K562 (cell line): ENCODE results near the gene PHF1. TPM values are rescaled to one million over a fixed set of nuclear protein-coding genes. Genes with fewer than 3 reads are reported as not detected.

Source experiments
- ATAC-seq: fragments of 200-7000 bp; cut with Tn5 transposase; 3 replicates; pipeline ENCODE4 v1.9.1; 2020; ENCODE audit warnings: moderate library complexity
- BruUV-seq: library from RNA; stranded (reverse); fragments of 400-500 nt; replicated peaks from 2 replicates; lab custom pipeline; 2021; lab: Mats Ljungman, UMichigan
- CTCF ChIA-PET: fragments of 300-600 bp; formaldehyde crosslinking; extraction: SDS; loops from one replicate; lab custom pipeline; 2021; ENCODE audit warnings: low intra/inter-chr PET ratio; lab: Yijun Ruan, JAX
- POLR2A ChIA-PET: fragments of 300-600, 350-650 bp; sonication (Branson Sonifier 250); formaldehyde crosslinking; extraction: SDS; loops from one replicate; lab custom pipeline; 2021; ENCODE audit warnings: antibody characterized with exemption, inconsistent platforms; lab: Yijun Ruan, JAX
- DNase-seq, 4 experiments: peaks; one replicate each; pipeline versions ENCODE4 v3.0.0 to v3.0.0-alpha.2; 2011 to 2018; ENCODE audit warnings: low spot score in 3 of 4, mixed read lengths in 3 of 4; ENCODE audit errors: extremely low read depth in 1 of 4
- FAIRE-seq: peaks from 2 replicates; lab custom pipeline; 2011; peaks lifted over from hg19 to GRCh38; lab: Jason Lieb, UNC
- H2AFZ ChIP-seq: 2 replicates; pipeline ENCODE4 v1.6.0; 2011; ENCODE audit warnings: low read depth, low read length, control low read depth, inconsistent platforms
- H3K27ac ChIP-seq: fragments of 200-600 bp; 3 replicates; pipeline ENCODE4 v1.8.0; 2011; ENCODE audit warnings: low read depth, mild to moderate bottlenecking, control low read depth, inconsistent platforms, low read length, moderate library complexity, mixed read lengths; ENCODE audit errors: extremely low read depth
- H3K27me3 ChIP-seq, 2 experiments: fragments of 300-600 bp in 1 of 2; 2 replicates in 1 of 2; 3 replicates in 1 of 2; pipeline versions ENCODE4 v1.6.0 to v1.8.0; 2011; ENCODE audit warnings: inconsistent platforms in 2 of 2, low read length in 2 of 2, mild to moderate bottlenecking in 1 of 2, mixed read lengths in 1 of 2, moderate library complexity in 1 of 2; ENCODE audit not compliant: control insufficient read depth in 2 of 2, insufficient read depth in 2 of 2
- H3K36me3 ChIP-seq: fragments of 300-600 bp; 3 replicates; pipeline ENCODE4 v1.8.0; 2011; ENCODE audit warnings: mild to moderate bottlenecking, low read length, inconsistent platforms; ENCODE audit not compliant: control insufficient read depth, insufficient read depth
- H3K4me1 ChIP-seq, 2 experiments: fragments of 200-600 bp in 1 of 2; replicated peaks in 1 of 2; 2 replicates in 1 of 2; 3 replicates in 1 of 2; pipeline versions ENCODE4 v1.5.1 to v1.8.0; 2011; ENCODE audit warnings: inconsistent platforms in 2 of 2, low read length in 2 of 2, mild to moderate bottlenecking in 1 of 2, mixed read lengths in 1 of 2, moderate library complexity in 1 of 2; ENCODE audit not compliant: control insufficient read depth in 2 of 2, insufficient read depth in 2 of 2
- H3K4me2 ChIP-seq: 2 replicates; pipeline ENCODE4 v1.6.1; 2011; ENCODE audit warnings: low read length, control low read depth, inconsistent platforms, mixed read lengths; ENCODE audit not compliant: insufficient read depth
- H3K4me3 ChIP-seq: fragments of 200-600 bp; sonication (generic), shearing (Covaris generic); 2 replicates; pipeline ENCODE4 v1.5.1; 2016; ENCODE audit warnings: control low read depth, inconsistent platforms
- H3K79me2 ChIP-seq: fragments of 200-600 bp; 3 replicates; pipeline ENCODE4 v1.8.0; 2011; ENCODE audit warnings: low read length, inconsistent platforms; ENCODE audit not compliant: control insufficient read depth, insufficient read depth
- H3K9ac ChIP-seq, 2 experiments: 2 replicates each; pipeline versions ENCODE4 v1.6.0 to v1.6.1; 2011; ENCODE audit warnings: low read depth in 2 of 2, low read length in 2 of 2, control low read depth in 1 of 2, inconsistent platforms in 1 of 2, mild to moderate bottlenecking in 1 of 2, mixed read lengths in 1 of 2; ENCODE audit not compliant: insufficient read depth in 1 of 2
- H3K9me1 ChIP-seq: one replicate; pipeline ENCODE4 v1.6.0; 2011; ENCODE audit warnings: inconsistent platforms, mild to moderate bottlenecking, low read length, moderate library complexity; ENCODE audit not compliant: control insufficient read depth, insufficient read depth
- H3K9me3 ChIP-seq: replicated peaks from 2 replicates; pipeline ENCODE4 v1.5.1; 2011; ENCODE audit warnings: low read depth, low read length, inconsistent platforms; ENCODE audit not compliant: control insufficient read depth, insufficient read depth
- H4K20me1 ChIP-seq: replicated peaks from 2 replicates; pipeline ENCODE4 v1.6.1; 2011; ENCODE audit warnings: low read length, inconsistent platforms, mixed read lengths; ENCODE audit not compliant: control insufficient read depth, insufficient read depth
- BRCA1 ChIP-seq, 2 experiments: fragments of 450-650 bp in 1 of 2; sonication (generic) in 1 of 2; formaldehyde crosslinking in 1 of 2; IDR thresholded peaks; 2 replicates each; pipeline versions ENCODE4 v1.5.0 to v1.6.1; 2017 to 2020; ENCODE audit warnings: mild to moderate bottlenecking in 1 of 2, missing genetic modification reagents in 1 of 2
- SAFB2 ChIP-seq: fragments of 200-400 bp; formaldehyde crosslinking; IDR thresholded peaks from 2 replicates; pipeline ENCODE4 v1.6.1; 2018; ENCODE audit warnings: borderline replicate concordance, low read length, low read depth, moderate library complexity; ENCODE audit not compliant: severe bottlenecking
- WGBS: fragments of 100-300 bp; shearing (Covaris generic); methylation state at CpG from one replicate; pipeline ENCODE4 v1.1.6; 2016; ENCODE audit warnings: low coverage, mixed read lengths; ENCODE audit not compliant: insufficient coverage; ENCODE audit errors: missing lambda C conversion rate; 5-methylcytosine and 5-hydroxymethylcytosine counted together
- in situ Hi-C: fragments of 300-500 bp; cut with MboI; formaldehyde crosslinking; loops from 4 replicates; pipeline ENCODE4 v1.15.0; 2018; ENCODE audit warnings: inconsistent platforms, mixed read lengths
- intact Hi-C: fragments of 100-400 bp; cut with micrococcal nuclease; formaldehyde crosslinking; loops from 2 replicates; pipeline ENCODE4 v1.14.2; 2022
- polyA plus RNA-seq, 8 experiments: library from polyadenylated mRNA; depleted of rRNA in 4 of 8; stranded (reverse) in 5 of 8; unstranded in 3 of 8; fragments of >200 nt; fragmentation: Nextera tagmentation in 2 of 8; fragmentation: Illumina TruSeq in 1 of 8; extraction: Ambion mirVana in 2 of 8; extraction: Trizol in 1 of 8; gene quantifications; 2 replicates each; pipeline versions ENCODE4 v1.2.1 to v1.2.3, GENCODE V29; 2011 to 2014; ENCODE audit warnings: inconsistent platforms in 1 of 8, missing spikeins in 1 of 8
- total RNA-seq, 7 experiments: library from RNA; depleted of rRNA in 6 of 7; stranded (reverse); fragments of >200 nt in 6 of 7; fragmentation: Illumina TruSeq in 2 of 7; extraction: Trizol in 2 of 7; gene quantifications; 2 replicates each; pipeline versions ENCODE4 v1.2.1 to v1.2.3, GENCODE V29; 2011 to 2021; ENCODE audit warnings: low replicate concordance in 1 of 7

The PHF1 gene
- total and polyA plus RNA-seq, 9 of the 15 experiments (the other 6 are each of a cell fraction or from before 2014, with no cell fraction given) = 3.7 to 64.2 (median 33.7) TPM

DNA sequence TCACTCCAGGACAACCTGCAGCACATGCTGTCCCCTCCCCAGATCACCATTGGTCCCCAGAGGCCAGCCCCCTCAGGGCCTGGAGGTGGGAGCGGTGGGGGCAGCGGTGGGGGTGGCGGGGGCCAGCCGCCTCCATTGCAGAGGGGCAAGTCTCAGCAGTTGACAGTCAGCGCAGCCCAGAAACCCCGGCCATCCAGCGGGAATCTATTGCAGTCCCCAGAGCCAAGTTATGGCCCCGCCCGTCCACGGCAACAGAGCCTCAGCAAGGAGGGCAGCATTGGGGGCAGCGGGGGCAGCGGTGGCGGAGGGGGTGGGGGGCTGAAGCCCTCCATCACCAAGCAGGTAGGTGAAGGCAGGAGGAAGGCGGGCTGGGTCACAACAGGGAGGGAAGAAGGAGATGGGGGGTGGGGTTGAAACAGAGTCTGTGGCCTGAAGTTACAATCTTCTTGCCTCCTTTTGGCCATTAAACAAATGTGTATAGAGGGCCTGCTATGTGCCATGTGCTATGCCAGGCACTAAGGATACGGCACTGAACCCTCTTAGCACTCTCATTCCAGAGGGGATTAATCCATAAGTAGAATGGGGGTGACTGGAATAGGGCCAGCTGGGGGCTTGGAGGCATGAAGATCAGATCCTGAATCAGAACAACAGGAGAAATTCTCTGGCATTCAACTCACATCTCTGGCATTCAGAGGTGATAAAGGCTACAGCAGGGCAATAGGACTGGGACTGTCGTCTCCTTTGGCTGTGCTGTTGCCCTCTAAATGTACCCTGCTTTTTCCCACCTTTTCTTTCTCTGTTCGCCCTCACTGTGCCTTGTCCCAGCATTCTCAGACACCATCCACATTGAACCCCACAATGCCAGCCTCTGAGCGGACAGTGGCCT, 33.0 kb downstream of the PHF1 start:
- intact Hi-C loops (no loop called here), in situ Hi-C loops (no loop called here)
- WGBS = 86% methylated on average over 11 of the region's 18 CpGs
- no peak for DNase-seq
- Histone ChIP-seq H3K4me3 (no peak overlapping the region), H3K27me3 (no peaks in the 10 kb centered on the region), H3K4me1 (peaks cover 19 to 29% of the 10 kb centered on the region in 2 experiments), H2AFZ (no peak overlapping the region), H3K27ac (no peak overlapping the region), H3K9me1 (peaks cover 3% of the 10 kb centered on the region), H3K79me2 (no peaks in the 10 kb centered on the region), H3K4me2 (no peak overlapping the region), H3K9me3 (no peaks in the 10 kb centered on the region), H3K36me3 (peaks cover 74% of the 10 kb centered on the region), H4K20me1 (no peaks in the 10 kb centered on the region; the same call in 1 of the 2 replicates), H3K9ac (peak overlapping the region in 1 of 2 experiments; percentile 23; a peak in 1 of 4 replicates)
- BruUV-seq = no TSS peak
- TF ChIP-seq SAFB2 = no peak
- TF ChIP-seq BRCA1 (IDR thresholded peaks at IDR 0.05) = no peak
- 0 out of 2 replicates have a peak, but pooled peaks have one; percentile 23 for TF ChIP-seq BRCA1 (CRISPR knock-in tag; IDR thresholded peaks at IDR 0.05)
- ChIA-PET POLR2A (interaction anchor here (0.6 to 1.5 kb wide), 5 partner anchors 10 to 102 kb away, joined by 3 to 9 read pairs (median 3); partner anchors contain the start of gene ZBTB9), CTCF (interaction anchor here (0.6 kb wide), 1 partner anchor 9 kb away, joined by 3 read pairs; no protein-coding TSS in a partner anchor)
- ATAC-seq = no peak
- peak; percentile 23 for FAIRE-seq
